HG02970 (cell line): ENCODE data around the gene ZMAT3.

Source experiments
- ATAC-seq: cut with Tn5 transposase; IDR thresholded peaks from one replicate; pipeline ENCODE4 v1.9.1; 2021; ENCODE audit warnings: mild to moderate bottlenecking, moderate library complexity, moderate number of reproducible peaks; ENCODE audit not compliant: unreplicated experiment, low FRiP score

The ZMAT3 gene

GRCh38 chr3:179028408-179028807 lies 43.2 kb downstream of the ZMAT3 start:
- no peak for ATAC-seq

- ATAC-seq = no peak
These were observed 44.2 kb downstream of the ZMAT3 start for GRCh38 chr3:179027326-179027900.

GRCh38 chr3:179026636-179027035 lies 45.0 kb downstream of the ZMAT3 start:
- ATAC-seq = no peak

GRCh38 chr3:179021119-179021903 lies 50.3 kb downstream of the ZMAT3 start:
- no peak for ATAC-seq

- ATAC-seq = no peak
These were observed 51.5 kb downstream of the ZMAT3 start for GRCh38 chr3:179020112-179020511.

GRCh38 chr3:179018808-179019207 lies 52.8 kb downstream of the ZMAT3 start:
- no peak for ATAC-seq

GRCh38 chr3:179016979-179017670 lies 54.5 kb downstream of the ZMAT3 start:
- peak; percentile 68 for ATAC-seq

- peak; percentile 51 for ATAC-seq
These were observed 56.0 kb downstream of the ZMAT3 start for GRCh38 chr3:179015551-179016020.

- no peak for ATAC-seq
These were observed 65.9 kb downstream of the ZMAT3 start for GRCh38 chr3:179005706-179006105.

GRCh38 chr3:179005213-179005612 lies 66.4 kb downstream of the ZMAT3 start:
- no peak for ATAC-seq

GRCh38 chr3:179000659-179001058 lies 71.0 kb downstream of the ZMAT3 start:
- no peak for ATAC-seq

GRCh38 chr3:179000144-179000543 lies 71.5 kb downstream of the ZMAT3 start:
- no peak for ATAC-seq

- no peak for ATAC-seq
These were observed 75.2 kb downstream of the ZMAT3 start for GRCh38 chr3:178996399-178996798.

GRCh38 chr3:178990293-178990692 lies 81.3 kb downstream of the ZMAT3 start:
- no peak for ATAC-seq

- ATAC-seq = no peak
These were observed 81.8 kb downstream of the ZMAT3 start for GRCh38 chr3:178989821-178990220.

- no peak for ATAC-seq
These were observed 83.9 kb downstream of the ZMAT3 start for GRCh38 chr3:178987745-178988144.

- no peak for ATAC-seq
These were observed 85.2 kb downstream of the ZMAT3 start for GRCh38 chr3:178986456-178986855.

GRCh38 chr3:178982137-178982536 lies 89.5 kb downstream of the ZMAT3 start:
- peak; percentile 67 for ATAC-seq

- ATAC-seq = no peak
These were observed 96.3 kb downstream of the ZMAT3 start for GRCh38 chr3:178975320-178975719.

GRCh38 chr3:178971614-178972013 lies 100.0 kb downstream of the ZMAT3 start:
- ATAC-seq = no peak

GRCh38 chr3:178969004-178969700 lies 102.5 kb downstream of the ZMAT3 start:
- peak; percentile 73 for ATAC-seq
